Upper lobe of left lung (tissue), 6 donors: ENCODE results near the gene AHRR. TPM values are rescaled to one million over a fixed set of nuclear protein-coding genes. Genes with fewer than 3 reads are reported as not detected.
A peak's percentile ranks its signal among the peaks of the same experiment; 100 is the strongest.

Experiments used
- ATAC-seq, 2 donors: fragments of 200-7000 bp; cut with Tn5 transposase; one replicate each; pipeline ENCODE4 v1.9.1; 2022; ENCODE audit warnings: mild to moderate bottlenecking in 2 of 2, moderate library complexity in 2 of 2; ENCODE audit not compliant: low FRiP score in 2 of 2
- DNase-seq, 2 donors: peaks; one replicate each; pipeline ENCODE4 v3.0.0-alpha.2; 2019 to 2020
- H3K27ac ChIP-seq, 4 donors: fragments of 200-600 bp; sonication (generic); one replicate each; pipeline ENCODE4 v1.5.1; 2016 to 2019
- H3K27me3 ChIP-seq, 4 donors: fragments of 200-600 bp; sonication (generic); one replicate each; pipeline ENCODE4 v1.5.1; 2017 to 2019
- H3K36me3 ChIP-seq, 4 donors: fragments of 200-600 bp; sonication (generic); one replicate each; pipeline ENCODE4 v1.5.1; 2016 to 2019
- H3K4me1 ChIP-seq, 4 donors: fragments of 200-600 bp; sonication (generic); one replicate each; pipeline ENCODE4 v1.5.1; 2018 to 2019
- H3K4me3 ChIP-seq, 4 donors: fragments of 200-600 bp; sonication (generic); one replicate each; pipeline ENCODE4 v1.5.1; 2017 to 2019; ENCODE audit warnings: mild to moderate bottlenecking in 2 of 4, moderate library complexity in 1 of 4
- H3K9me3 ChIP-seq, 4 donors: fragments of 200-600 bp; sonication (generic); one replicate each; pipeline ENCODE4 v1.5.1; 2018 to 2019
- CTCF ChIP-seq, 6 experiments: fragments of 450-650 bp in 4 of 6; fragments of 200-600 bp in 2 of 6; sonication (generic) in 2 of 6; IDR thresholded peaks; one replicate each; pipeline ENCODE4 v1.5.1; 2016 to 2019; ENCODE audit warnings: antibody characterized with exemption in 6 of 6
- EP300 ChIP-seq, 4 donors: sonication (generic); formaldehyde crosslinking; IDR thresholded peaks; one replicate each; pipeline ENCODE4 v1.5.1; 2017; ENCODE audit warnings: antibody characterized with exemption in 4 of 4, control low read depth in 2 of 4
- POLR2A ChIP-seq, 4 donors: fragments of 450-650 bp; IDR thresholded peaks; one replicate each; pipeline ENCODE4 v1.5.1; 2016 to 2017; ENCODE audit warnings: antibody characterized with exemption in 4 of 4, mild to moderate bottlenecking in 2 of 4
- POLR2AphosphoS5 ChIP-seq, 2 donors: sonication (generic); formaldehyde crosslinking; IDR thresholded peaks; one replicate each; pipeline ENCODE4 v1.5.1; 2017; ENCODE audit warnings: antibody characterized with exemption in 2 of 2
- WGBS, 2 donors: methylation state at CpG; one replicate each; pipeline ENCODE4 v1.1.5; 2017 to 2018; 5-methylcytosine and 5-hydroxymethylcytosine counted together
- total RNA-seq, 6 donors: library from RNA; depleted of rRNA in 4 of 6; stranded (reverse); fragments of >200 nt in 4 of 6; gene quantifications; one replicate each; pipeline versions ENCODE4 v1.1.0 to v1.2.1, GENCODE V29; 2016 to 2021
- donor health status: DM: no; HTN: no; CAD: no; lungs with moderate emphysema.
- donor health status: DM: no; HTN: yes; CAD: no; lungs with severe emphysema.

Gene AHRR
- total RNA-seq, 6 donors from 2014 or later: 1.3 to 8.6 (median 4.4) TPM

- Histone ChIP-seq H3K27ac (peak overlapping the region in 1 of 4 donors; percentile 20), H3K9me3 (no peaks in the 10 kb centered on the region), H3K4me3 (no peak overlapping the region), H3K27me3 (no peaks in the 10 kb centered on the region), H3K36me3 (no peaks in the 10 kb centered on the region), H3K4me1 (peaks cover 0 to 5% (median 2%) of the 10 kb centered on the region in 4 donors)
- peak; percentile 60 to 65 for TF ChIP-seq POLR2AphosphoS5 (IDR thresholded peaks at IDR 0.05)
- peak in 1 of 4 donors; percentile 23 for TF ChIP-seq EP300 (IDR thresholded peaks at IDR 0.05)
- TF ChIP-seq CTCF (IDR thresholded peaks at IDR 0.05): no peak
- no peak for TF ChIP-seq POLR2A (IDR thresholded peaks at IDR 0.05)
- 67 to 76% methylated on average over 16 to 23 of the region's 23 CpGs for WGBS, 2 donors
- peak in 1 of 2 donors; percentile 72 for DNase-seq
- ATAC-seq: peak in 1 of 2 donors; percentile 7
These were observed 111.6 kb downstream of the AHRR start for GRCh38 chr5:432928-433791.

DNA sequence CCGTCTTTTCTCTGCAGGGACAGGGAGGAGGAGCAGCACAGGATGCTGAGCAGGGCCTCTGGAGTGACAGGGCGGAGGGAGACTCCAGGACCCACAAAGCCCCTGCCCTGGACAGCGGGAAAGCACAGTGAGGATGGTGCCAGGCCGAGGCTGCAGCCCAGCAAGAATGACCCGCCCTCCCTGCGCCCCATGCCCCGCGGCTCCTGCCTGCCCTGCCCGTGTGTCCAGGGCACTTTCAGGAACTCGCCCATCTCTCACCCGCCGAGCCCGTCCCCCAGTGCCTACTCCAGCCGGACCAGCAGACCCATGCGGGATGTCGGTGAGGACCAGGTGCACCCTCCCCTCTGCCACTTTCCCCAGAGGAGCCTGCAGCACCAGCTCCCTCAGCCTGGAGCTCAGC, 112.3 kb downstream of the AHRR start:
- TF ChIP-seq POLR2AphosphoS5 (IDR thresholded peaks at IDR 0.05): no peak
- TF ChIP-seq CTCF (IDR thresholded peaks at IDR 0.05): no peak
- TF ChIP-seq EP300 (IDR thresholded peaks at IDR 0.05): no peak
- no peak for TF ChIP-seq POLR2A (IDR thresholded peaks at IDR 0.05)
- 83 to 89% methylated on average over 8 to 14 of the region's 16 CpGs for WGBS, 2 donors
- Histone ChIP-seq H3K36me3 (no peaks in the 10 kb centered on the region), H3K4me1 (peaks cover 0 to 5% (median 2%) of the 10 kb centered on the region in 4 donors), H3K9me3 (no peaks in the 10 kb centered on the region), H3K27ac (no peak overlapping the region), H3K4me3 (no peak overlapping the region), H3K27me3 (no peaks in the 10 kb centered on the region)
- ATAC-seq (peak in 1 of 2 donors; percentile 2), DNase-seq (peak in 1 of 2 donors; percentile 73)

GRCh38 chr5:434443-435146, 113.1 kb downstream of the AHRR start:
- H3K4me3 ChIP-seq: no peak overlapping the region
- no peak for TF ChIP-seq POLR2AphosphoS5 (IDR thresholded peaks at IDR 0.05)
- TF ChIP-seq POLR2A (IDR thresholded peaks at IDR 0.05): no peak
- no peak for TF ChIP-seq EP300 (IDR thresholded peaks at IDR 0.05)
- no peak for TF ChIP-seq CTCF (IDR thresholded peaks at IDR 0.05)
- peaks cover 0 to 5% (median 2%) of the 10 kb centered on the region in 4 donors for H3K4me1 ChIP-seq
- DNase-seq (peak in 1 of 2 donors; percentile 83), ATAC-seq (no peak)
- no peaks in the 10 kb centered on the region for H3K9me3 ChIP-seq
- H3K27ac ChIP-seq: no peak overlapping the region
- no peaks in the 10 kb centered on the region for H3K36me3 ChIP-seq
- WGBS, 2 donors: 87 to 94% methylated on average over 14 to 25 of the region's 26 CpGs
- H3K27me3 ChIP-seq: no peaks in the 10 kb centered on the region

DNA sequence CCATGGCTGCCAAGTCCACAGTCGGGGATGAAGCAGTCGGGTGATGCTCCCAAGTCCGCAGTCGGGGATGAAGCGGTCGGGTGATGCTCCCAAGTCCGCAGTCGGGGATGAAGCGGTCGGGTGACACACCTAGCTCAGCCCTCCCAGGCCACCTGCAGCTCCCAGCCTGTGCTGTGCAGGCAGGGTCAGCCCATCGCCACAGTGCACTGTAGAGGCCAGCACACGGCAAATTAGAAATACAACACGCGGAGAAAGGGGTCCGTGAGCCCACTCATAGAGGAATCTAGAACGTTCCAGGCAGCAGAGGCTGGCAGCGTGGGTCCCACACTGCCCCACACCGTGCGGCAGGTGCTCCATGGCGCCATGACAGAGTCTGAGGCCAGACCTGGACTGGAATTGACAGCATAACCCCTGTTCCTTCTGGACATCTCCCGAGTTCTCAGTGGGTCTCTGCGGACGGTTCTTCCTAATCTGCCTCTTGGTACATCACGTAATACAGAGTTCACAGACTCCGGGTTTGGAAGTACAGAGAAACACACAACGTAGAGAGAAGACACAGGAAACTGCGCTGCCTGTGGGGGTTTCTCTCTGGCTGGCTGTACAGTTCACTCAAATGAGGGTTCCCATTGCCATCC, 113.8 kb downstream of the AHRR start:
- no peak overlapping the region for H3K4me3 ChIP-seq
- no peaks in the 10 kb centered on the region for H3K36me3 ChIP-seq
- no peaks in the 10 kb centered on the region for H3K9me3 ChIP-seq
- no peak overlapping the region for H3K27ac ChIP-seq
- WGBS, 2 donors: 90 to 93% methylated on average over 23 to 27 of the region's 27 CpGs
- ATAC-seq: no peak
- H3K4me1 ChIP-seq: peaks cover 0 to 5% (median 2%) of the 10 kb centered on the region in 4 donors
- peak in 1 of 2 donors; percentile 64 for DNase-seq
- no peaks in the 10 kb centered on the region for H3K27me3 ChIP-seq
- no peak for TF ChIP-seq CTCF (IDR thresholded peaks at IDR 0.05)
- TF ChIP-seq POLR2A (IDR thresholded peaks at IDR 0.05): no peak
- TF ChIP-seq POLR2AphosphoS5 (IDR thresholded peaks at IDR 0.05): no peak
- no peak for TF ChIP-seq EP300 (IDR thresholded peaks at IDR 0.05)
